ENCODE data around the gene POC1A.

DNA sequence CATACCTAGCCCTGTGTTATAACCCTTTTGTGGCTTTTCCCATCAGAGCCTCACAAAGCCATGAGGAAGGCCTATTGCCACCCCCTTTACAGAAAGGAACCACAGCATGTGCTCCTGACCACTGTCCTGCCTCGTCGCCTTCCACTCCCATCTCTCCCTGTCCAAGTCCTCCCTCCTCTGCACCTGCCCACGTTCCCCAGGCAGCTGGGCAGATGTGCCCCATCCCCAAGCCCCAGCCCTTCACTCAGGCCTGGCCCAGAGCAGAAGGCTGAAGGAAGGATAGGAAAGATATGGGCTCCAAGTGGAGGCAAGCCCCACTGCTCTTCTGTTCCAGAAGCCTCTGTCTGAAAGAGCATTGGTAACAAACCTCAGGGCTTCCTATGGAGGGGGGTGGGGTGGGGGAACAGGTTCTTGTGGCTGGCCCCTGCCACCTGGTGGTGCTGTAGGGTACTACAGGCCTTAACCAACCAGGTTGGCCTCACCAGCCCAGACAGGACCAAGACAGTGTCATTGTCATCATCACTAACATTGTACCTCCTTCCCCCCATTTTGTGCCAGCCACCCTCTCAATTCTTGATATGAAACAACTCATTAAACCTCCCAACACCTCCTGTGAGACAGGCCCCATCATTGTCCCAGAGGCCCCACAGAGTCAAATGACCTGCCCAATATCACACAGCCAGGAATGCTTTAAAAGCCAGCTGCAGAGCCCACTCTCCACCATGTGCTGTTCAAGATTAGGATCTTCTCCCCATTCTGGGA, 10.0 kb downstream of the POC1A start:
- TF ChIP-seq POLR2A (IDR thresholded peaks at IDR 0.05) = no peak
- TF ChIP-seq, protein P1, sequence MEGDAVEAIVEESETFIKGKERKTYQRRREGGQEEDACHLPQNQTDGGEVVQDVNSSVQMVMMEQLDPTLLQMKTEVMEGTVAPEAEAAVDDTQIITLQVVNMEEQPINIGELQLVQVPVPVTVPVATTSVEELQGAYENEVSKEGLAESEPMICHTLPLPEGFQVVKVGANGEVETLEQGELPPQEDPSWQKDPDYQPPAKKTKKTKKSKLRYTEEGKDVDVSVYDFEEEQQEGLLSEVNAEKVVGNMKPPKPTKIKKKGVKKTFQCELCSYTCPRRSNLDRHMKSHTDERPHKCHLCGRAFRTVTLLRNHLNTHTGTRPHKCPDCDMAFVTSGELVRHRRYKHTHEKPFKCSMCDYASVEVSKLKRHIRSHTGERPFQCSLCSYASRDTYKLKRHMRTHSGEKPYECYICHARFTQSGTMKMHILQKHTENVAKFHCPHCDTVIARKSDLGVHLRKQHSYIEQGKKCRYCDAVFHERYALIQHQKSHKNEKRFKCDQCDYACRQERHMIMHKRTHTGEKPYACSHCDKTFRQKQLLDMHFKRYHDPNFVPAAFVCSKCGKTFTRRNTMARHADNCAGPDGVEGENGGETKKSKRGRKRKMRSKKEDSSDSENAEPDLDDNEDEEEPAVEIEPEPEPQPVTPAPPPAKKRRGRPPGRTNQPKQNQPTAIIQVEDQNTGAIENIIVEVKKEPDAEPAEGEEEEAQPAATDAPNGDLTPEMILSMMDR (IDR thresholded peaks at IDR 0.05) = peak; percentile 98 to 99 (median 98)

Measured in testis (tissue), 2 donors.